ENCODE data around the gene COL4A4. TPM values are rescaled to one million over a fixed set of nuclear protein-coding genes. Genes with fewer than 3 reads are reported as not detected.

The COL4A4 gene
- total and polyA plus RNA-seq, 2 donors (not counting 3 experiments of a cell fraction or from before 2014, with no cell fraction given): not detected

- no peak for FAIRE-seq
- dilution Hi-C loops (cut with MboI; ENCODE audit: extremely low pct_ligation_motif_present, low sequenced_read_pairs) (no loop called here), intact Hi-C loops (cut with micrococcal nuclease) (no loop called here)
- Histone ChIP-seq H3K9me3 (replicated peaks; ENCODE audit: control insufficient read depth, insufficient read depth, low read length) (no peaks in the 10 kb centered on the region), H2AFZ (ENCODE audit: low read depth, low read length) (no peak overlapping the region), H3K4me3 (replicated peaks in 1 of 3; ENCODE audit: insufficient read depth in 1 of 3, low read depth in 1 of 3, low read length in 3 of 3) (no peak overlapping the region), H3K4me1 (ENCODE audit: control insufficient read depth, extremely low read depth, insufficient read depth, low read length) (no peaks in the 10 kb centered on the region), H3K9me1 (replicated peaks; ENCODE audit: control insufficient read depth, extremely low read depth, insufficient read depth, low read length) (no peaks in the 10 kb centered on the region), H3K4me2 (ENCODE audit: insufficient read depth, low read length) (no peak overlapping the region), H3K27ac (ENCODE audit: insufficient read depth, low read depth, low read length) (no peak overlapping the region), H3K36me3 (ENCODE audit: control insufficient read depth in 2 of 2, extremely low read depth in 1 of 2, insufficient read depth in 2 of 2, low read length in 2 of 2) (no peaks in the 10 kb centered on the region), H3K79me2 (ENCODE audit: control insufficient read depth, insufficient read depth, low read length) (no peaks in the 10 kb centered on the region), H4K20me1 (replicated peaks; ENCODE audit: control insufficient read depth, extremely low read depth, insufficient read depth, low read length) (no peaks in the 10 kb centered on the region), H3K27me3 (ENCODE audit: control insufficient read depth in 2 of 2, insufficient read depth in 2 of 2, low read length in 2 of 2) (no peaks in the 10 kb centered on the region), H3K9ac (replicated peaks; ENCODE audit: extremely low read depth, insufficient read depth, low read length) (no peak overlapping the region)
- no peak for TF ChIP-seq JUN (IDR thresholded peaks at IDR 0.05; ENCODE audit: borderline replicate concordance, insufficient read depth, insufficient read length, low read depth)
- TF ChIP-seq MYC (IDR thresholded peaks at IDR 0.05; ENCODE audit: low read depth, low read length): no peak
- TF ChIP-seq CTCF (IDR thresholded peaks at IDR 0.05; ENCODE audit: extremely low read depth in 1 of 2, insufficient read depth in 1 of 2, low read depth in 1 of 2, low read length in 2 of 2): no peak
- TF ChIP-seq MAX (IDR thresholded peaks at IDR 0.05; ENCODE audit: insufficient read depth, insufficient read length): no peak
- TF ChIP-seq FOS (IDR thresholded peaks at IDR 0.05; ENCODE audit: borderline replicate concordance, insufficient read depth, low read length): no peak
- DNase-seq (ENCODE audit: low read depth, low spot score): no peak
- ChIA-PET POLR2A (no interaction called here), CTCF (no interaction called here)
- BruUV-seq (replicated peaks): no TSS peak
These were observed 133.2 kb downstream of the COL4A4 start for GRCh38 chr2:227030789-227031188.
